GM23248 (cell line): ENCODE measurements around the gene MYADM. TPM values are rescaled to one million over a fixed set of nuclear protein-coding genes. Genes with fewer than 3 reads are reported as not detected.
A peak's percentile ranks its signal among the peaks of the same experiment; 100 is the strongest.

Source experiments
- DNase-seq: peaks from one replicate; pipeline ENCODE4 v3.0.0-alpha.2; 2015
- H2AFZ ChIP-seq: fragments of 200-600 bp; sonication (generic); 2 replicates; pipeline ENCODE4 v1.6.1; 2016; ENCODE audit warnings: antibody characterized with exemption
- H3F3A ChIP-seq: fragments of 200-600 bp; sonication (generic); 2 replicates; pipeline ENCODE4 v1.6.1; 2016; ENCODE audit warnings: mild to moderate bottlenecking, antibody characterized with exemption, mixed run types; ENCODE audit not compliant: insufficient read depth
- H3K27ac ChIP-seq: fragments of 200-600 bp; sonication (generic); 2 replicates; pipeline ENCODE4 v1.5.1; 2016; ENCODE audit warnings: mild to moderate bottlenecking
- H3K27me3 ChIP-seq: fragments of 200-600 bp; sonication (generic); replicated peaks from 2 replicates; pipeline ENCODE4 v1.6.1; 2016; ENCODE audit warnings: mild to moderate bottlenecking; ENCODE audit not compliant: insufficient read depth
- H3K36me3 ChIP-seq: fragments of 200-600 bp; sonication (generic); 2 replicates; pipeline ENCODE4 v1.6.1; 2016; ENCODE audit warnings: low read depth, mild to moderate bottlenecking
- H3K4me1 ChIP-seq: fragments of 200-600 bp; sonication (generic); 2 replicates; pipeline ENCODE4 v1.6.1; 2016; ENCODE audit warnings: mild to moderate bottlenecking; ENCODE audit not compliant: insufficient read depth
- H3K4me2 ChIP-seq: fragments of 200-600 bp; sonication (generic); one replicate; pipeline ENCODE4 v1.6.1; 2016; ENCODE audit warnings: mild to moderate bottlenecking; ENCODE audit not compliant: unreplicated experiment
- H3K4me3 ChIP-seq: fragments of 200-600 bp; sonication (generic); 2 replicates; pipeline ENCODE4 v1.5.1; 2016; ENCODE audit warnings: mild to moderate bottlenecking
- H3K79me2 ChIP-seq: fragments of 200-600 bp; sonication (generic); 2 replicates; pipeline ENCODE4 v1.6.1; 2016; ENCODE audit warnings: mild to moderate bottlenecking; ENCODE audit not compliant: insufficient read depth
- H3K9ac ChIP-seq: fragments of 200-600 bp; sonication (generic); 2 replicates; pipeline ENCODE4 v1.6.1; 2016; ENCODE audit warnings: mild to moderate bottlenecking
- H3K9me2 ChIP-seq: fragments of 200-600 bp; sonication (generic); 2 replicates; pipeline ENCODE4 v1.6.1; 2016; ENCODE audit warnings: mixed run types, mild to moderate bottlenecking, moderate library complexity; ENCODE audit not compliant: insufficient read depth
- H3K9me3 ChIP-seq: fragments of 200-600 bp; sonication (generic); one replicate; pipeline ENCODE4 v1.6.1; 2017; ENCODE audit warnings: low read depth
- H4K20me1 ChIP-seq: fragments of 200-600 bp; sonication (generic); 2 replicates; pipeline ENCODE4 v1.6.0; 2016; ENCODE audit not compliant: insufficient read depth
- EZH2 ChIP-seq: fragments of 200-600 bp; sonication (generic); IDR thresholded peaks from 2 replicates; pipeline ENCODE4 v1.6.1; 2018; ENCODE audit warnings: antibody characterized with exemption, mild to moderate bottlenecking; ENCODE audit not compliant: insufficient read depth, poor library complexity, severe bottlenecking
- EZH2phosphoT487 ChIP-seq: fragments of 200-600 bp; sonication (generic); IDR thresholded peaks from 2 replicates; pipeline ENCODE4 v1.6.1; 2018; ENCODE audit warnings: antibody characterized with exemption, moderate library complexity, mild to moderate bottlenecking, low read depth; ENCODE audit not compliant: insufficient read depth
- WGBS, 2 experiments: methylation state at CpG; one replicate each; pipeline ENCODE4 v1.1.6; 2015 to 2017; ENCODE audit warnings: low lambda C conversion rate in 2 of 2, low coverage in 1 of 2; ENCODE audit errors: missing lambda C conversion rate in 2 of 2; 5-methylcytosine and 5-hydroxymethylcytosine counted together
- in situ Hi-C: fragments of 300-500 bp; cut with MboI; formaldehyde crosslinking; loops from 2 replicates; pipeline ENCODE4 v1.15.0; 2020
- polyA plus RNA-seq: library from polyadenylated mRNA; unstranded; fragments of >200 nt; fragmentation: Nextera tagmentation; extraction: Ambion mirVana; gene quantifications from 2 replicates; pipeline ENCODE4 v1.2.1, GENCODE V29; 2016
- total RNA-seq: library from RNA; depleted of rRNA; stranded (reverse); fragments of >200 nt; shearing (Covaris generic); gene quantifications from 2 replicates; pipeline ENCODE4 v1.2.3, GENCODE V29; 2014

MYADM gene
- total and polyA plus RNA-seq, 2 experiments from 2014 or later, result 74.8 to 222 TPM

DNA sequence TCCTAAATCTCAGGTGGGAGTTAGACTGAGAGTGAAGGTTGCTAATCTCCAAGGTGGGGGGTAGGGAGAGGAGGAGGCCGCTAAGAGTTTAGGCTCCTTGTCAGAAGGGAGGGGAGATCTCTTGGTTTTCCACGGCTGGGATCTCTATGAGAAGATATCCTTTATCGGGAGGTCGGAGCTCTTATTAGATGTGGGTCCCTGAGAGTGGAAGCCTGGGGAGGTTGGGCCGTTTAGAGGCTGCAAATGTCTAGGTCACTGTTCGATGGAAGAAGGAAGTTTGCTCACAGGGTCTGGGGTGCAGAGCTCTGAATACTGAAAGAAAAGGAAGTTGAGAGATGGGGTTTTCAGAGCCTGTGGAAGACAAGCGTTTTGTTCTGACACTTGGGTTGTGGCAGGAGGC, 3.8 kb downstream of the MYADM start:
- Histone ChIP-seq H3K9ac (no peak overlapping the region; the same call in 1 of the 2 replicates), H3K4me2 (no peak overlapping the region), H3K79me2 (peaks cover 67% of the 10 kb centered on the region), H2AFZ (no peak overlapping the region), H3K27me3 (no peaks in the 10 kb centered on the region), H3K4me1 (peaks cover 7% of the 10 kb centered on the region; the same call in 1 of the 2 replicates), H3K36me3 (peaks cover 21% of the 10 kb centered on the region), H3K4me3 (no peak overlapping the region), H3K9me2 (no peaks in the 10 kb centered on the region), H3F3A (peaks cover 44% of the 10 kb centered on the region), H3K27ac (0 out of 2 replicates have a peak overlapping the region, but pooled peaks have one; percentile 3), H4K20me1 (0 out of 2 replicates have a peak, but pooled peaks cover 7% of the 10 kb centered on the region), H3K9me3 (no peaks in the 10 kb centered on the region)
- DNase-seq, result no peak
- TF ChIP-seq EZH2 (no peak), EZH2phosphoT487 (no peak)
- 71 to 74% methylated on average over 7 of the region's 7 CpGs for WGBS, 2 experiments
- in situ Hi-C loops, result no loop called here

DNA sequence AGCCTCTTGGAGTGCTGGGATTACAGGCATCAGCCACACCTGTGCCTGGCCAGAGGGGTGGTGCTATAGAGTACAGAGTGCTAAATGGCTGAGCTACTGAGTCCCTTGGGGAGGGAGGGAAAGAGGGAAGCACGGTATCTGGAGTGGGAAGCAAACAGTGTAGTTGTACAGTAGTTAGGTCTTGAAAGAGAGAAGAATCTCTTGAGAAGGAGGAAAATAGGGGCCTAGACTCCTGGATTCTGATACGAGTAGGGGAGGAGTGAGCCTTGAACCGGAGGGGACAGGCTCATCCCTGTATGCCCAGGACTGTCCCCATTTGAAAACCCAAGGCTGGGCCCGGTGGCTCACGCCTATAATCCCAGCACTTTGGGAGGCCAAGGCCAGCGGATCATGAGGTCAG, 5.1 kb downstream of the MYADM start:
- H3K27ac ChIP-seq, result no peak overlapping the region
- 78 to 79% methylated on average over 6 of the region's 6 CpGs for WGBS, 2 experiments
- TF ChIP-seq EZH2phosphoT487 (no peak), EZH2 (no peak)
- H3K36me3 ChIP-seq, result peaks cover 21% of the 10 kb centered on the region
- H3K79me2 ChIP-seq, result peaks cover 66% of the 10 kb centered on the region
- no peak for DNase-seq
- H3K4me1 ChIP-seq, result no peaks in the 10 kb centered on the region
- no peak overlapping the region for H2AFZ ChIP-seq
- H3F3A ChIP-seq, result peaks cover 47% of the 10 kb centered on the region
- H3K4me2 ChIP-seq, result no peak overlapping the region
- 0 out of 2 replicates have a peak, but pooled peaks cover 7% of the 10 kb centered on the region for H4K20me1 ChIP-seq
- H3K9me2 ChIP-seq, result no peaks in the 10 kb centered on the region
- no peaks in the 10 kb centered on the region for H3K27me3 ChIP-seq
- no peaks in the 10 kb centered on the region for H3K9me3 ChIP-seq
- no peak overlapping the region for H3K4me3 ChIP-seq
- in situ Hi-C loops, result no loop called here
- no peak overlapping the region for H3K9ac ChIP-seq

DNA sequence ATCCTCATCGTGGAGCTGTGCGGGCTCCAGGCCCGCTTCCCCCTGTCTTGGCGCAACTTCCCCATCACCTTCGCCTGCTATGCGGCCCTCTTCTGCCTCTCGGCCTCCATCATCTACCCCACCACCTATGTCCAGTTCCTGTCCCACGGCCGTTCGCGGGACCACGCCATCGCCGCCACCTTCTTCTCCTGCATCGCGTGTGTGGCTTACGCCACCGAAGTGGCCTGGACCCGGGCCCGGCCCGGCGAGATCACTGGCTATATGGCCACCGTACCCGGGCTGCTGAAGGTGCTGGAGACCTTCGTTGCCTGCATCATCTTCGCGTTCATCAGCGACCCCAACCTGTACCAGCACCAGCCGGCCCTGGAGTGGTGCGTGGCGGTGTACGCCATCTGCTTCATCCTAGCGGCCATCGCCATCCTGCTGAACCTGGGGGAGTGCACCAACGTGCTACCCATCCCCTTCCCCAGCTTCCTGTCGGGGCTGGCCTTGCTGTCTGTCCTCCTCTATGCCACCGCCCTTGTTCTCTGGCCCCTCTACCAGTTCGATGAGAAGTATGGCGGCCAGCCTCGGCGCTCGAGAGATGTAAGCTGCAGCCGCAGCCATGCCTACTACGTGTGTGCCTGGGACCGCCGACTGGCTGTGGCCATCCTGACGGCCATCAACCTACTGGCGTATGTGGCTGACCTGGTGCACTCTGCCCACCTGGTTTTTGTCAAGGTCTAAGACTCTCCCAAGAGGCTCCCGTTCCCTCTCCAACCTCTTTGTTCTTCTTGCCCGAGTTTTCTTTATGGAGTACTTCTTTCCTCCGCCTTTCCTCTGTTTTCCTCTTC, 6.3 kb downstream of the MYADM start:
- DNase-seq, result no peak
- no peak overlapping the region for H3K9ac ChIP-seq
- TF ChIP-seq EZH2phosphoT487 (no peak), EZH2 (no peak)
- in situ Hi-C loops, result no loop called here
- H3K9me2 ChIP-seq, result no peaks in the 10 kb centered on the region
- no peak overlapping the region for H3K4me3 ChIP-seq
- H4K20me1 ChIP-seq, result 0 out of 2 replicates have a peak, but pooled peaks cover 7% of the 10 kb centered on the region
- no peak overlapping the region for H3K27ac ChIP-seq
- no peaks in the 10 kb centered on the region for H3K9me3 ChIP-seq
- 87 to 88% methylated on average over 51 of the region's 51 CpGs for WGBS, 2 experiments
- H3K4me2 ChIP-seq, result no peak overlapping the region
- no peaks in the 10 kb centered on the region for H3K27me3 ChIP-seq
- H3K79me2 ChIP-seq, result peaks cover 54% of the 10 kb centered on the region
- peaks cover 47% of the 10 kb centered on the region for H3F3A ChIP-seq
- H3K4me1 ChIP-seq, result no peaks in the 10 kb centered on the region
- H3K36me3 ChIP-seq, result peaks cover 21% of the 10 kb centered on the region
- no peak overlapping the region for H2AFZ ChIP-seq

DNA sequence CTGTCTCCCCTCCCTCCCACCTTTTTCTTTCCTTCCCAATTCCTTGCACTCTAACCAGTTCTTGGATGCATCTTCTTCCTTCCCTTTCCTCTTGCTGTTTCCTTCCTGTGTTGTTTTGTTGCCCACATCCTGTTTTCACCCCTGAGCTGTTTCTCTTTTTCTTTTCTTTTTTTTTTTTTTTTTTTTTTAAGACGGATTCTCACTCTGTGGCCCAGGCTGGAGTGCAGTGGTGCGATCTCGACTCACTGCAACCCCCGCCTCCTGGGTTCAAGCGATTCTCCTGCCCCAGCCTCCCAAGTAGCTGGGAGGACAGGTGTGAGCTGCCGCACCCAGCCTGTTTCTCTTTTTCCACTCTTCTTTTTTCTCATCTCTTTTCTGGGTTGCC, 6.9 kb downstream of the MYADM start:
- 85 to 100% methylated on average over 3 to 6 of the region's 6 CpGs for WGBS, 2 experiments
- DNase-seq, result no peak

More for the DNA sequence above, 6.9 kb downstream of the MYADM start:
- TF ChIP-seq EZH2 (no peak), EZH2phosphoT487 (no peak)
- in situ Hi-C loops, result no loop called here
- Histone ChIP-seq H3K9me3 (no peaks in the 10 kb centered on the region), H3K4me2 (no peak overlapping the region), H3K27ac (no peak overlapping the region), H3K36me3 (peaks cover 21% of the 10 kb centered on the region), H3K9me2 (no peaks in the 10 kb centered on the region), H3K27me3 (no peaks in the 10 kb centered on the region), H3K79me2 (peaks cover 49% of the 10 kb centered on the region), H4K20me1 (0 out of 2 replicates have a peak, but pooled peaks cover 7% of the 10 kb centered on the region), H3K4me1 (no peaks in the 10 kb centered on the region), H3K4me3 (no peak overlapping the region), H2AFZ (no peak overlapping the region), H3K9ac (no peak overlapping the region), H3F3A (peaks cover 47% of the 10 kb centered on the region)
